DND-41 (cell line): ENCODE data around the gene CHADL.

Experiments
- ATAC-seq: fragments of 200-7000 bp; cut with Tn5 transposase; 3 replicates; pipeline ENCODE4 v1.9.1; 2021; ENCODE audit warnings: low read depth; ENCODE audit not compliant: insufficient read depth
- DNase-seq: peaks from one replicate; pipeline ENCODE4 v3.0.0-alpha.2; 2020
- H2AFZ ChIP-seq: 2 replicates; pipeline ENCODE4 v1.6.0; 2012; ENCODE audit warnings: low read depth, low read length
- H3K27ac ChIP-seq: 2 replicates; pipeline ENCODE4 v1.5.1; 2012; ENCODE audit warnings: low read length, inconsistent platforms
- H3K27me3 ChIP-seq: fragments of 200-600 bp; sonication (generic); 2 replicates; pipeline ENCODE4 v1.6.0; 2012; ENCODE audit warnings: low read length, mild to moderate bottlenecking, inconsistent platforms; ENCODE audit not compliant: insufficient read depth, poor library complexity
- H3K36me3 ChIP-seq: 2 replicates; pipeline ENCODE4 v1.5.1; 2012; ENCODE audit warnings: low read length, inconsistent platforms; ENCODE audit not compliant: insufficient read depth
- H3K4me1 ChIP-seq: 2 replicates; pipeline ENCODE4 v1.5.1; 2012; ENCODE audit warnings: mild to moderate bottlenecking, low read length; ENCODE audit not compliant: insufficient read depth
- H3K4me2 ChIP-seq: 2 replicates; pipeline ENCODE4 v1.6.0; 2012; ENCODE audit warnings: mild to moderate bottlenecking, moderate library complexity, low read length, inconsistent platforms; ENCODE audit not compliant: insufficient read depth
- H3K4me3 ChIP-seq, 2 experiments: fragments of 200-600 bp in 1 of 2; shearing (Covaris generic) in 1 of 2; 2 replicates each; pipeline ENCODE4 v1.5.1; 2012 to 2016; ENCODE audit warnings: inconsistent platforms in 2 of 2, low read length in 2 of 2, mild to moderate bottlenecking in 2 of 2, low read depth in 1 of 2, moderate library complexity in 1 of 2
- H3K79me2 ChIP-seq: 2 replicates; pipeline ENCODE4 v1.6.0; 2012; ENCODE audit warnings: low read length, inconsistent platforms; ENCODE audit not compliant: insufficient read depth
- H3K9ac ChIP-seq: 2 replicates; pipeline ENCODE4 v1.6.0; 2012; ENCODE audit warnings: low read depth, mild to moderate bottlenecking, inconsistent platforms, low read length, moderate library complexity
- H3K9me3 ChIP-seq: 2 replicates; pipeline ENCODE4 v1.5.1; 2012; ENCODE audit warnings: low read length, moderate library complexity, mild to moderate bottlenecking, inconsistent platforms; ENCODE audit not compliant: insufficient read depth, severe bottlenecking
- H4K20me1 ChIP-seq: 2 replicates; pipeline ENCODE4 v1.6.0; 2012; ENCODE audit warnings: low read length; ENCODE audit not compliant: insufficient read depth
- EZH2 ChIP-seq: IDR thresholded peaks from 3 replicates; pipeline ENCODE4 v1.6.1; 2012; ENCODE audit warnings: borderline replicate concordance, low read depth, mild to moderate bottlenecking, moderate library complexity, low read length, inconsistent platforms; ENCODE audit not compliant: severe bottlenecking
- TF ChIP-seq, protein P1 (sequence below): IDR thresholded peaks from 2 replicates; pipeline ENCODE4 v1.5.1; 2012; ENCODE audit warnings: borderline replicate concordance, low read length, moderate library complexity, mild to moderate bottlenecking; ENCODE audit not compliant: poor library complexity, severe bottlenecking; ENCODE audit errors: extremely low read depth

The CHADL gene

GRCh38 chr22:41254230-41254629 is 13.5 kb upstream of the CHADL start:
- peaks cover 96% of the 10 kb centered on the region for H3K36me3 ChIP-seq
- no peaks in the 10 kb centered on the region for H3K9me3 ChIP-seq
- peaks cover 6% of the 10 kb centered on the region; the same call in 1 of the 2 replicates for H3K79me2 ChIP-seq
- ATAC-seq: no peak
- TF ChIP-seq, protein P1, sequence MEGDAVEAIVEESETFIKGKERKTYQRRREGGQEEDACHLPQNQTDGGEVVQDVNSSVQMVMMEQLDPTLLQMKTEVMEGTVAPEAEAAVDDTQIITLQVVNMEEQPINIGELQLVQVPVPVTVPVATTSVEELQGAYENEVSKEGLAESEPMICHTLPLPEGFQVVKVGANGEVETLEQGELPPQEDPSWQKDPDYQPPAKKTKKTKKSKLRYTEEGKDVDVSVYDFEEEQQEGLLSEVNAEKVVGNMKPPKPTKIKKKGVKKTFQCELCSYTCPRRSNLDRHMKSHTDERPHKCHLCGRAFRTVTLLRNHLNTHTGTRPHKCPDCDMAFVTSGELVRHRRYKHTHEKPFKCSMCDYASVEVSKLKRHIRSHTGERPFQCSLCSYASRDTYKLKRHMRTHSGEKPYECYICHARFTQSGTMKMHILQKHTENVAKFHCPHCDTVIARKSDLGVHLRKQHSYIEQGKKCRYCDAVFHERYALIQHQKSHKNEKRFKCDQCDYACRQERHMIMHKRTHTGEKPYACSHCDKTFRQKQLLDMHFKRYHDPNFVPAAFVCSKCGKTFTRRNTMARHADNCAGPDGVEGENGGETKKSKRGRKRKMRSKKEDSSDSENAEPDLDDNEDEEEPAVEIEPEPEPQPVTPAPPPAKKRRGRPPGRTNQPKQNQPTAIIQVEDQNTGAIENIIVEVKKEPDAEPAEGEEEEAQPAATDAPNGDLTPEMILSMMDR: no peak
- no peak for TF ChIP-seq EZH2
- H3K9ac ChIP-seq: no peak overlapping the region
- H3K4me3 ChIP-seq: no peak overlapping the region
- no peak for DNase-seq
- H3K4me1 ChIP-seq: no peaks in the 10 kb centered on the region
- no peak overlapping the region for H3K4me2 ChIP-seq
- H2AFZ ChIP-seq: no peak overlapping the region
- no peak overlapping the region for H3K27ac ChIP-seq
- H4K20me1 ChIP-seq: peaks cover 14% of the 10 kb centered on the region; the same call in 1 of the 2 replicates
- no peaks in the 10 kb centered on the region for H3K27me3 ChIP-seq

GRCh38 chr22:41252365-41252764 is 11.6 kb upstream of the CHADL start:
- DNase-seq (no peak), ATAC-seq (no peak)
- Histone ChIP-seq H3K79me2 (0 out of 2 replicates have a peak, but pooled peaks cover 2% of the 10 kb centered on the region), H3K4me2 (no peak overlapping the region), H3K36me3 (peaks cover 96% of the 10 kb centered on the region), H3K9me3 (no peaks in the 10 kb centered on the region), H2AFZ (no peak overlapping the region), H3K4me1 (no peaks in the 10 kb centered on the region), H3K27me3 (no peaks in the 10 kb centered on the region), H4K20me1 (peaks cover 22% of the 10 kb centered on the region), H3K9ac (no peak overlapping the region), H3K4me3 (no peak overlapping the region), H3K27ac (no peak overlapping the region)
- TF ChIP-seq, protein P1: no peak
- no peak for TF ChIP-seq EZH2

GRCh38 chr22:41250127-41250526 is 9.4 kb upstream of the CHADL start:
- Histone ChIP-seq H3K79me2 (0 out of 2 replicates have a peak, but pooled peaks cover 2% of the 10 kb centered on the region), H3K27ac (no peak overlapping the region), H3K9ac (no peak overlapping the region), H3K36me3 (peaks cover 94% of the 10 kb centered on the region), H3K4me2 (no peak overlapping the region), H2AFZ (no peak overlapping the region), H4K20me1 (peaks cover 24% of the 10 kb centered on the region), H3K4me1 (no peaks in the 10 kb centered on the region), H3K27me3 (no peaks in the 10 kb centered on the region), H3K9me3 (no peaks in the 10 kb centered on the region), H3K4me3 (no peak overlapping the region)
- TF ChIP-seq EZH2: no peak
- TF ChIP-seq, protein P1: no peak
- ATAC-seq (no peak), DNase-seq (no peak)

DNA sequence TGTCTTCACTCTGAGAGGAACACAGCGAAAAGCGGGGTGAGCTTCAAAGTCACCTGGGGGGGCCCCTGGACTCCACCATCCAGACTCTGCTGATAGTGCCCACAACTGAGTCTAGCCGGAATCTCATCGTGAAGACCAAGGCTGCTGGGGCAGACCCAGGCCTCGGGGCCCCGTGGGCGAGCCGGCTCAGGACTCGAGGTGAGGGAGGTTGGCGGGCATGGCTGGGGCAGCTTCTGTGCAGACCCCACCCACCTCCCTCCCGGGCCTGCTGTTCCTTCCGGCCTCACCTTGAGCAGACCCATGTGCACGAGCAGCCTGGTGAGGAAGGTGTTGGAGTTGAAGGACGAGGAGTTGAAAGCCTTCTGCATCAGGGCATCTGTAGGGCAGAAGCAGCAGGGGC is 8.7 kb upstream of the CHADL start:
- no peaks in the 10 kb centered on the region for H3K79me2 ChIP-seq
- H4K20me1 ChIP-seq: peaks cover 29% of the 10 kb centered on the region
- DNase-seq (no peak), ATAC-seq (no peak)
- no peak overlapping the region for H3K9ac ChIP-seq
- no peaks in the 10 kb centered on the region for H3K27me3 ChIP-seq
- H3K36me3 ChIP-seq: peaks cover 92% of the 10 kb centered on the region
- H3K4me3 ChIP-seq: no peak overlapping the region
- TF ChIP-seq, protein P1: no peak
- no peak for TF ChIP-seq EZH2
- no peaks in the 10 kb centered on the region for H3K9me3 ChIP-seq
- no peak overlapping the region for H3K27ac ChIP-seq
- no peak overlapping the region for H2AFZ ChIP-seq
- no peak overlapping the region for H3K4me2 ChIP-seq
- H3K4me1 ChIP-seq: no peaks in the 10 kb centered on the region
